Mucosa of stomach (tissue), 1 donor: ENCODE measurements around the gene SMIM14.
"Not testable (repeated sequence)": the region's sequence is repeated elsewhere in the genome, so short reads cannot be mapped to it uniquely, and the experiment has no call there.

Experiments used
- H3K27me3 ChIP-seq: one replicate; pipeline ENCODE4 v1.7.0; 2013; ENCODE audit warnings: mild to moderate bottlenecking, low read length; ENCODE audit not compliant: control insufficient read depth, insufficient read depth
- H3K36me3 ChIP-seq: one replicate; pipeline ENCODE4 v1.7.0; 2013; ENCODE audit warnings: low read length; ENCODE audit not compliant: control insufficient read depth, insufficient read depth
- H3K4me1 ChIP-seq: one replicate; pipeline ENCODE4 v1.7.0; 2013; ENCODE audit warnings: mild to moderate bottlenecking, low read length; ENCODE audit not compliant: control insufficient read depth, insufficient read depth
- H3K4me3 ChIP-seq: one replicate; pipeline ENCODE4 v1.7.0; 2013; ENCODE audit warnings: low read length
- H3K9ac ChIP-seq: one replicate; pipeline ENCODE4 v1.7.0; 2013; ENCODE audit warnings: mild to moderate bottlenecking, low read length, moderate library complexity
- H3K9me3 ChIP-seq: one replicate; pipeline ENCODE4 v1.7.0; 2013; ENCODE audit warnings: mild to moderate bottlenecking, low read length, moderate library complexity; ENCODE audit not compliant: control insufficient read depth
- donor health status: Pancreatic carcinoma.

Gene SMIM14

GRCh38 chr4:39571054-39571453, 67.6 kb downstream of the SMIM14 start:
- H3K36me3 ChIP-seq: no peaks in the 10 kb centered on the region
- no peaks in the 10 kb centered on the region for H3K9me3 ChIP-seq
- no peak overlapping the region for H3K4me3 ChIP-seq
- H3K4me1 ChIP-seq: peaks cover 18% of the 10 kb centered on the region
- no peak overlapping the region for H3K9ac ChIP-seq
- no peaks in the 10 kb centered on the region for H3K27me3 ChIP-seq

DNA sequence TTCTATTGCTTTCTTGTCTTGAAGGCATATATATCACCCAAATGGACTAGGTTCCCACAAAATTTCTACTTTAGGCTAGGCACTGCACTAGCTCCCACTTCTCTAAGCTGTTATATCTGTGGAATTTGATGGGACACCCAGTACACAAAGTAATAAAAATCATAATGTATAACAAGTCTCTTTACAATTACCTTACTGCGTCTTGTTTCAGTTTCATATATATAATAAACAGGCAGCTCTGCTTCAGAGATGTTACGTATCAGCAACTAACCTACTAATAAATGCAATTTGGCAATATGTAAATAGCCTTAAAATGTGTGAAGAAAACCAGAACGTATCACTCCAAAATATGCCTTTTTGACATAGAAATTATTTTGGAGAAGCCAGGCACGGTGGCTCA, 69.5 kb downstream of the SMIM14 start:
- Histone ChIP-seq H3K9ac (peak overlapping the region; percentile 54), H3K9me3 (no peaks in the 10 kb centered on the region), H3K4me1 (peaks cover 18% of the 10 kb centered on the region), H3K4me3 (no peak overlapping the region), H3K36me3 (no peaks in the 10 kb centered on the region), H3K27me3 (no peaks in the 10 kb centered on the region)

GRCh38 chr4:39568805-39569204, 69.9 kb downstream of the SMIM14 start:
- no peaks in the 10 kb centered on the region for H3K36me3 ChIP-seq
- no peak overlapping the region for H3K4me3 ChIP-seq
- peak overlapping the region; percentile 54 for H3K9ac ChIP-seq
- H3K27me3 ChIP-seq: no peaks in the 10 kb centered on the region
- no peaks in the 10 kb centered on the region for H3K9me3 ChIP-seq
- H3K4me1 ChIP-seq: peaks cover 18% of the 10 kb centered on the region

- H3K9me3 ChIP-seq: no peaks in the 10 kb centered on the region
- no peak overlapping the region for H3K9ac ChIP-seq
- H3K4me1 ChIP-seq: peaks cover 18% of the 10 kb centered on the region
- H3K4me3 ChIP-seq: no peak overlapping the region
- no peaks in the 10 kb centered on the region for H3K27me3 ChIP-seq
- H3K36me3 ChIP-seq: no peaks in the 10 kb centered on the region
These were observed 72.6 kb downstream of the SMIM14 start for GRCh38 chr4:39565878-39566600.

GRCh38 chr4:39563346-39563847, 75.3 kb downstream of the SMIM14 start:
- Histone ChIP-seq H3K36me3 (no peaks in the 10 kb centered on the region), H3K4me3 (no peak overlapping the region), H3K27me3 (no peaks in the 10 kb centered on the region), H3K9ac (no peak overlapping the region), H3K9me3 (no peaks in the 10 kb centered on the region), H3K4me1 (peaks cover 18% of the 10 kb centered on the region)

DNA sequence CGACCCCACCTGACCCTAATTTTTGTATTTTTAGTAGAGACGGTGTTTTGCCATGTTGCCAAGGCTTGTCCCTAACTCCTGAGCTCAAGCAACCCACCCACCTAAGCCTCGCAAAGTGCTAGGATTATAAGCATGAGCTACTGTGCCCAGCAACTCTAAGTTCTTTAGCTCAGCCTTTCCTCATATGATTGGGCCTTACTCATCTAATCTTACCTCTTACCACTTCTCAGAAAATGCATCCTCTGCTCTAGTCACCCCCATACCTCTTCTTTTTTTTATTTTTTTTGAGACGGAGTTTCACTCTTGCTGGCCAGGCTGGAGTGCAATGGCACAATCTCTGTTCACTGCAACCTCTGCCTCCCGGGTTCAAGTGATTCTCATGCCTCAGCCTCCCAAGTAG, 75.9 kb downstream of the SMIM14 start:
- H3K27me3 ChIP-seq: no peaks in the 10 kb centered on the region
- H3K9ac ChIP-seq: no peak overlapping the region
- no peaks in the 10 kb centered on the region for H3K36me3 ChIP-seq
- peaks cover 22% of the 10 kb centered on the region for H3K4me1 ChIP-seq
- no peak overlapping the region for H3K4me3 ChIP-seq
- no peaks in the 10 kb centered on the region for H3K9me3 ChIP-seq

- Histone ChIP-seq H3K9ac (no peak overlapping the region), H3K4me3 (no peak overlapping the region), H3K36me3 (no peaks in the 10 kb centered on the region), H3K27me3 (no peaks in the 10 kb centered on the region), H3K9me3 (no peaks in the 10 kb centered on the region), H3K4me1 (peaks cover 22% of the 10 kb centered on the region)
These were observed 79.0 kb downstream of the SMIM14 start for GRCh38 chr4:39559626-39560025.

GRCh38 chr4:39555472-39555871, 83.2 kb downstream of the SMIM14 start:
- H3K9ac ChIP-seq: no peak overlapping the region
- peaks cover 22% of the 10 kb centered on the region for H3K4me1 ChIP-seq
- H3K27me3 ChIP-seq: no peaks in the 10 kb centered on the region
- no peaks in the 10 kb centered on the region for H3K9me3 ChIP-seq
- H3K36me3 ChIP-seq: no peaks in the 10 kb centered on the region
- no peak overlapping the region for H3K4me3 ChIP-seq

DNA sequence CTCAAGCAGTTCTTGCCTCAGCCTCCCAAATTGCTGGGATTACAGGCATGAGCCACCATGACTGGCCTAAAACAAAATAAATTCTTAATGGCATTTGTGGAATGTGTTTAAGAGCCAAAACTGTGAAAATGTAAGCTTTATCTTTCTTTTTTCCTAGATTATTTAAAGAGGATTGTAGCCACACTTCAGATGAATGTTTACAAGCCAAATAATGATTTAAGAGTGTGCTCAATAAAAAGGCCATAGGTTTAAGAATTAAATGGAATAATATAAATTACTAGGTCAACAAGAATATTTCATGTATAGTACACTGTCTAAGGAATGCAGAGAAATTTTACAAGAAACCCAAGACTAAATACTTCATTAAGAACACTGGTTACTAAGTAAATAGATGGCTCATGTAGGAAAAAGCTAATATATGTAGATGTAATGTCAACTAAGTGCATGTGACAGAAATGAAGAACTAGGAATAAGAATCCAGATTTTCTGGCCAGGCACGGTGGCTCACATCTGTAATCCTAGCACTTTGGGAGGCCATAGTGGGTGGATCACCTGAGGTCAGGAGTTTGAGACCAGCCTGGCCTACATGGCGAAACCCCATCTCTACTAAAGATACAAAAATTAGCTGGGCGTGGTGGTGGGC, 90.1 kb downstream of the SMIM14 start:
- Histone ChIP-seq H3K27me3 (no peaks in the 10 kb centered on the region), H3K9me3 (no peaks in the 10 kb centered on the region), H3K36me3 (no peaks in the 10 kb centered on the region), H3K4me3 (no peak overlapping the region), H3K4me1 (peaks cover 11% of the 10 kb centered on the region), H3K9ac (no peak overlapping the region)

DNA sequence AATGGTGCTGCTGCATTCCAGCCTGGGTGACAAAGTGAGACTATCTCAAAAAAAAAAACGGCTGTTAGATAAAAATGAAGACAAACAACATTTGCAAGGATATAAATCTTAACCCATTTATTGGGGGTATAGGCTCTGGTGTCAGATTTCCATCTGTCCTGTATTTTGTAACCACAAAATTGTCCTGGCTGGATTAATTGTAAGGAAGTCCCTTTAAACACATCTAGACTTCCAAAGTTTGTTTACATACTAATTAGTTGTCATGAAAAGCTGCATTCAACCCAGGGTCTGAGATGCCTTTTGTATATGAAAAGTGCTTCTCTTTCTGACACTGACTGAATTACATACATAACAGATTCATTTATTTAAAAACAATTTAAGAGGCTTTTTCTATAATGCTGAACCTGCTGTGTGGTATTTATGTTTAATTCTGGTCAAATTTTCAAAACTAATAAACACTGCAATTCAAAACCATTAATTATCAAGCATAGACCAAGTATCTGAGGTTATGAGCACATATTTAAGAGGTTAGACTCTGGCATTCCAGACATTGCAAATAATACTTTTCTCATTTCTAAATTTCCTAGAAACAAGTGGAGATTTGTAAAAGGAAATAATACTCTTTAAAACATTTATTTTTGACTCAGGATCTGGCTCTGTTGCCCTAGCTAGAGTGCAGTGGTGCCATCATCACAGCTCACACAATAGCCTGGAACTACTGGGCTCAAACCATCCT, 93.9 kb downstream of the SMIM14 start:
- Histone ChIP-seq H3K9me3 (no peaks in the 10 kb centered on the region), H3K4me3 (no peak overlapping the region), H3K4me1 (peaks cover 30% of the 10 kb centered on the region), H3K27me3 (no peaks in the 10 kb centered on the region), H3K36me3 (no peaks in the 10 kb centered on the region), H3K9ac (no peak overlapping the region)

DNA sequence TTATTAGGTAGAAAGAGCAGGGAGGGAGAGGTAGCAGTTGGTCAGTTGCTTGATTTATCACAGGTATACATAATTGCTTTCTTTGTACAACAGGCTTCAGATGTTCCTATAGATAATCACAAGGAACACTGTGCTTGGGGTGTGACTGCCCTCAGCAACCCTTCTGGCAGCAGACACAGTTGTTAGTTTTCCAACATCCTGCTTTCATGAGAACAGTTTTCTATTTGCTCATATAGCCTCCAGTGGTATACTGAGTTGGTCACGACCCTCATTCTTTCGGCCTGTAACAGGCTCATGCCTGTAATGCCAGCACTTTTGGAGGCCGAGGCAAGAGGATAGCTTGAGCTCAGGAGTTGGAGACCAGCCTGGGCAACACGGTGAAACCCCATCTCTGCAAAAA, 94.6 kb downstream of the SMIM14 start:
- H3K4me3 ChIP-seq, H3K9ac ChIP-seq, H3K36me3 ChIP-seq, H3K27me3 ChIP-seq, H3K9me3 ChIP-seq: not testable (repeated sequence)
- peaks cover 30% of the 10 kb centered on the region for H3K4me1 ChIP-seq

DNA sequence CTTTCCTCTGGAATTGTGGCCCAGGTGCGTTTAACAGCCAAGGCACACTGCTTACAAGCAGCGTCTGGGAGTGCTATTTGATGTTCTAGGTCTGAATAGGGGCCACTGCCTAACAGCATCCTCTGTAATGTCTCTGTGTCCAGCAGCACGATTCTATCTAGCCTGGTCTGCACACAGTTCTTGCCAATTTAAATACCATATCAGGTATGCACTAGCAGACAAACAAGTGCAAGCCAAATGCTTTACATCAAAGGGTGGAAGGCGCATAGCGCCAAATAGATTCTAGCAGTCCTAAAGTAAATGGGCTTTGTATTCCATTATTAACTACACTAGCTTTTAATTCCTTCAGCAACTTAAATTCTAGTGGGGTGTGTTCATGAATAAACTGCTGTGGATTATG, 95.6 kb downstream of the SMIM14 start:
- H3K4me3 ChIP-seq: no peak overlapping the region
- no peaks in the 10 kb centered on the region for H3K36me3 ChIP-seq
- H3K4me1 ChIP-seq: peaks cover 30% of the 10 kb centered on the region
- H3K9me3 ChIP-seq: no peaks in the 10 kb centered on the region
- no peak overlapping the region for H3K9ac ChIP-seq
- H3K27me3 ChIP-seq: no peaks in the 10 kb centered on the region
